GM21528 (cell line): ENCODE results near the gene ERGIC2.
"Not testable (repeated sequence)": the region's sequence is repeated elsewhere in the genome, so short reads cannot be mapped to it uniquely, and the experiment has no call there.

Experiments used
- ATAC-seq: cut with Tn5 transposase; IDR thresholded peaks from one replicate; pipeline ENCODE4 v1.9.1; 2021; ENCODE audit warnings: mild to moderate bottlenecking, moderate library complexity; ENCODE audit not compliant: unreplicated experiment, low FRiP score

ERGIC2 gene

GRCh38 chr12:29380536-29381523 lies at the start of gene ERGIC2:
Gene ERGIC2 (minus strand): TSS chr12:29381172. CDS start chr12:29371633, 9,539 bp downstream.
- peak; percentile 95 for ATAC-seq

DNA sequence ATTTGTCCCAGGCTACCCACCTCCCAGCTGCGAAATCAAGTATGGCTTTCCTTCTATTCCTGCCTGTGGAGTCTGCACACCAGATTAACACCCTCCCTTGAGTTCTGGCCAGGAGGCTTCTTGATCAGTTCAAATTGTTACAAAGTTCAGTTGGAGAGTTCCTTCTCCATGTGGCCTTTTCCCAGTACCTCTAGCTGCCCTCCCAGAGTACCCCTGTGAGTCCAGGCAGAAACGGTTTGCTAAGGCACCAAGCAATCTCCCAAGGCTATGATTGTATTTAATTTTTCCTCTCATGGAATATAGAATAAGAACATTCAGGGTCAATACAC lies 49.7 kb upstream of the ERGIC2 start:
- ATAC-seq: no peak

DNA sequence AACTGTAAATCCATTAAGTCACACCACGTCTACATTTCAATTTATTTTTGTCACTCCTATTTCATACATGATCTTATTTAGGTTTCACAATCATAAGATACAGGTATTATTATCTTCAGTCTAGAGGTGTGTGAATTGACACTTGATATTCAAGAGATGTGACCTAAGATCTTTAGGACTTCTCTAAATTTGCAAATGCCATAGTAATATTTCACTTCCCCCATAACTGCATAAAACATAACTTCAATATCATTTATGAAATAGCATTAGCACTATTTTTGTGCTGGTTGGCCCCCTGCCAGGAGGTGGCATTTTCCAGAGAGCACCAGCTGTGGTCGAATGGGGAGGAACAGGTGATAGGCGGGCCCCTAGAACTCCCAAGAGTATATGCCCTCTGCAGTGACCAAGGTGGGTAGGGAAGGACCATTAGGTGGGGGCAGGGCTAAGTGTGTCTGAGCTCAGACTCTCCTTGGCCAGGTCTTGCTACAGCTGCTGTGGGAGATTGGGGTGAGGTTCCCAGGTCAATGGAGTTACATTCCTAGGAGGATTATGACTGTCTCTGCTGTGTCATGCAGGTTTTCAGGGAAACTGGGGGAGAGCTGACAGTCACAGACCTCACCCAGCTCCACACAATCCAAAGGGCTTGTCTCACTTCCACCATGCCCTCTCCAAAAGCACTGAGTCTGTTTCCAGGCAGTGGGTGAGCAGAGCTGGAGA lies 49.2 kb upstream of the ERGIC2 start:
- ATAC-seq: no peak

- no peak for ATAC-seq
These were observed 47.7 kb upstream of the ERGIC2 start for GRCh38 chr12:29428633-29429032.

DNA sequence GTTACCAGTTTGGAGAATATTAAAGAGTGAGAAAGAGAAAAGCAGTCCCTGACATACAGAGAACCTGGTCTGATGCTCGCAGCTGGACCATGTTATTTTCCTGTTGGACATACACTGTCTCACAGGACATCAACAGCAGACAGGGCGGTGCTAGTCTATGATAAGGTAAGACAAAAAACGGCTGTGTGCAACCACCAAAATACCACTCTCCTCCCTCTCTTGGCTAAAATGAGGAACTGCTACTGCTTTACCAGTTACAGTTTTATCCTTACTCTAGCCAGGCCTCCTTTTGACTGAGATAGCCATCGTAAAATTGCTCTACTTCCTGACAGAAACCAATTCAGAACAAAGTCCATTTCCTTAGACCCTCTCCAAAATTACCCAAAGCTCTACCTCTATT lies 47.0 kb upstream of the ERGIC2 start:
- ATAC-seq: peak; percentile 100

- ATAC-seq: no peak
These were observed 45.5 kb upstream of the ERGIC2 start for GRCh38 chr12:29426498-29426897.

DNA sequence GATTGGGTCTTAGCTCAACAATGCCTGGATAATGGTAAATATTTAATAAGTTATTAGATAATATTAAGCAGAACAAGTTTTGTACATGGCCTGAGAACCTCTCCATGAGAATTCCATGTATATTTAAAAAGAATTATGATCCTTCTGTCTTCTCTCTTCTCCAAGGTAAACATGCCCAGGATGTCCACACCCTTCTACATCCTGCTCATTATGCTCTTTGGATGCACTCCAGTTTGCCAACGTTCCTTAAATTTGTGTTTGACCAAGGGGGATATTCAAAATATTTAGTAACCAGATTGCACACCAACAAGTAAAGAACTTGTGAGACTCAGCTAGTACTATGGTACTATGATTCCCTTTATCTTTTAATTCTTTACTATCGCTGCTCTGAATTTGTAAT lies 44.8 kb upstream of the ERGIC2 start:
- ATAC-seq: no peak

GRCh38 chr12:29416748-29417147 lies 35.8 kb upstream of the ERGIC2 start:
- no peak for ATAC-seq

DNA sequence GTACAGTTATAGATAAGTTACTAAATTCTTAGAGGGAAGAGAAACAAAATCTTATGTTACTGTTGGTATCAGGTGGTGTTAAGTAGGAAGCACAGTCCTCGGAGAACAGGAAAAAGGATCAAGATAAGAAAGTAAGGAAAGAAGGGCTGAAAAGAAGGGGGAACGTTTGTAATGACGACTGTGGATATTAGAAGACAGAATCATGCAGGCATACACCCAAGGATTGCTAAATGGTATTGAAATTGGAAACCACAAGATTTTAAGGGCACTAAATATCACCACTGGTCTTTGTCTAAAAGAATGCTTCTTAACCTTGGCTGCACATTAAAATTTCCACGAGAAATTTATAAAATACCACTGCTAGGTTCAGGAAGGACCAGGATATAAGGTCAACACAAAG lies 34.1 kb upstream of the ERGIC2 start:
- ATAC-seq: no peak

DNA sequence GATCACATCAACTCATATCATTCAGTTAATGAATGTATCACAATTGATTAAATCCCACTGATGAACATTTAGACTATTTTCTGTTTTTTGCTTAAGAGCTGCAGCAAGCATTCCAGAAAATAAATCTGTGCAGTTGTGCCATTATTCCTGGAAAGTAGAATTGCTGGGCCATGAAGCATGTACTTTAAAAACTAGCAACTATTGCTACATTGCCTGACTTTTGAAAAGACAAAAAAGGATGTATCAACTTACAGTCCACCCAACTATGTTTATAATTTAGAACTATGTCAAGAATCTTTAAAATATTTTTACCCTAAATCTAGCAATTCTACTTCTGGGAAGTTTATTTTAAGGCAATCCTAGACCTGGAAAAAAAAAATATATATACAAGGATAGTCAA lies 33.4 kb upstream of the ERGIC2 start:
- ATAC-seq: no peak

- no peak for ATAC-seq
These were observed 24.6 kb upstream of the ERGIC2 start for GRCh38 chr12:29405561-29405960.

- no peak for ATAC-seq
These were observed 23.0 kb upstream of the ERGIC2 start for GRCh38 chr12:29403991-29404390.

- ATAC-seq: no peak
These were observed 21.5 kb upstream of the ERGIC2 start for GRCh38 chr12:29402437-29402836.

DNA sequence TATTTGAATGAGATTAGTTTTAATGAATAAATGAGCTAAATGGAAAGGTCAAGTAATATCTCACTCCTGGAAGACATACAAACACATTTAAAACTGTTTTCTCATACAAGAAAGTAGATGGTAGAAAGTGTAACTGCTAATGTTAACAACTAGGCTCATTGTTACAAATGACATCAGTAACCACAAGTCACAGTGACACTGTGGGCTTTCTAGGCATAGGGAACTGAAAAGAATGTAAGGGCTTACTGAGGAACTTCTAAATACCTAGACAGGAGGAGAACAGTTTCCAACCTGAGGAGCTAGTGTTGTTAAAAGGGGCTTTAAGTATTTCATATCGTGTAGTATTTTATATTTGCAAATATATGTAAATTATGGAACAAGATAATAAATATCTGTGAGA lies 17.5 kb upstream of the ERGIC2 start:
- no peak for ATAC-seq

DNA sequence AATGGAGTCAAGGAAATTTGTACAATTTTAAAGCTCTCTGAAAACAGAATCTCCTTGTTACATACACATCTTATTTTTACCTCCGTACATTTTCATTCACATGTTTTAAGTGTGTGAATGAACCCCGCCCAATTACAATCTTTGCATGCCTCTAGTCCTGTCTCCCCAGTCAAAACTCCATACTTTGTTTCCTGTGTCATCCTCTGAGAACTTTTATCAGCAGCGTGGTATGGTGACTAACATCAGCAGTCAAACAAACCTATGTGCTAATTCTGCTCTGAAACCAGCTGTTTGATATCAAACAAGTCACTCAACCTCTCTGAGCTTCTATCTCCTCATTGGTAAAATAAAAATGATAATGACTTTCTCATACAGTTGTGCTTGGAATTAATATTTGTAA lies 15.8 kb upstream of the ERGIC2 start:
- ATAC-seq: no peak

- no peak for ATAC-seq
These were observed 14.4 kb upstream of the ERGIC2 start for GRCh38 chr12:29395356-29395755.

DNA sequence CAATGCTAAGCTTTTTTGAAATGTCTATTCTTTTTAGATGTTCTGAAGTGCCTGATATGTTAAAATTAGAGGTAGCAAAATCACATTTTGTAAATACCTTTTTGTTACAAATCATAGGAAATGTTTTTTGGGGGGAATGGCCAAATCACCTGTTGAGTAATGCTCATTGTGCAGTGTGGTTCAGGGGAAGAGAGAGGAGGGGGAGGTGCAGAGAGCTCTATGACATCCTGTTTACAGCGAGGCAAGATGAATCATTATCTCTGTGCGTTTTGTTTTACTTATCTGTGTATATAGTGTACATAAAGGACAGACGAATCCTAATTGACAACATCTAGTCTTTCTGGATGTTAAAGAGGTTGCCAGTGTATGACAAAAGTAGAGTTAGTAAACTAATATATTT lies 9.4 kb upstream of the ERGIC2 start:
- not testable (repeated sequence) for ATAC-seq

- ATAC-seq: no peak
These were observed 8.4 kb upstream of the ERGIC2 start for GRCh38 chr12:29389295-29389919.

DNA sequence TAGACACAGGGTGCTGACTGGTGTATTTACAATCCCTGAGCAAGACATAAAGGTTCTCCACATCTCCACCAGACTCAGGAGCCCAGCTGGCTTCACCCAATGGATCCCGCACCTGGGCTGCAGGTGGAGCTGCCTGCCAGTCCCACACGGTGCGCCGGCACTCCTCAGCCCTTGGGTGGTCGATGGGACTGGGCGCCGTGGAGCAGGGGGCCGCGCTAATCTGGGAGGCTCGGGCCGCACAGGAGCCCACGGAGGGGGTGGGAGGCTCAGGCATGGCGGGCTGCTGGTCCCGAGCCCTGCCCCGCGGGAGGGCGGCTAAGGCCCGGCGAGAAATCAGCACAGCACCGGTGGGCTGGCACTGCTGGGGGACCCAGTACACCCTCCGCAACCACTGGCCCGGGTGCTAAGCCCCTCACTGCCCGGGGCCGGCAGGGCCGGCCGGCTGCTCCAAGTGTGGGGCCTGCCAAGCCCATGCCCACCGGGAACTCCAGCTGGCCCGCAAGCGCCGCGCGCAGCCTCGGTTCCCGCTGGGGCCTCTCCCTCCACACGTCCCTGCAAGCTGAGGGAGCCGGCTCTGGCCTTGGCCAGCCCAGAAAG lies 5.2 kb upstream of the ERGIC2 start:
- not testable (repeated sequence) for ATAC-seq

DNA sequence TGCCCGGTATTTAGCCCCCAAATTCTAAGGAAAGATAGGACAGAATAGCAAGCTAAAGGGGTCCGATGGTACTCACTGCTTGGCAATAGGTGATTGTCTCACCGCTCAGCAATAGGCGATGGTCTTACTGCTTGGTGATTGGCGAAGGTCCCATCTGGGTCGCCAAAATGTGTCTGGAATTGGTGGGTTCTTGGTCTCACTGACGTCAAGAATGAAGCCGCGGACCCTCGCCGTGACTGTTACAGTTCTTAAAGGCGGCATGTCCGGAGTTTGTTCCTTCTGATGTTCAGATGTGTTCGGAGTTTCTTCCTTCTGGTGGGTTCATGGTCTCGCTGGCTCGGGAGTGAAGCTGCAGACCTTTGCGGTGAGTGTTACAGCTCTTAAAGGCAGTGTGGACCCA lies 4.2 kb upstream of the ERGIC2 start:
- ATAC-seq: not testable (repeated sequence)

DNA sequence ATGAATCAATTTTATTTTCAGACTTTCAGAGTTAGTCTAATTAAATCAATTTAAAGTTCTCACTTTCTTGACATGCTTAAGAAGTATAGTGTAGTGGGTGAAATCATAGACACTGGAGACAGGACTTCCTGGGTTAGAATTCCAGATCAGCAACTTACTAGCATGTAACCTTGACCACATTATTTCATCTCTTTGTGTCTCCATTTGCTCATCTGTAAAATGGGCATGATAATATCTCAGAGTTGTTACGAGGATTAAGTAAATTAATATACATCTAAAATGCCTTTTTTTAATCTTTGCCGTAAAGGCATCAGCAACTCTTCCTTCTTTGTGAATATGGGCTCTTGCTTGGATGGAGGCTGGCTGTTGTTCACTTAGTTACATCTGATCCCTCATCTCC lies 1.3 kb upstream of the ERGIC2 start:
- no peak for ATAC-seq
